ENCODE measurements around the gene MCEMP1. TPM values are rescaled to one million over a fixed set of nuclear protein-coding genes. Genes with fewer than 3 reads are reported as not detected.

The MCEMP1 gene
- polyA plus RNA-seq, 1 donor from 2014 or later, result not detected

GRCh38 chr19:7685546-7686445, 8.9 kb downstream of the MCEMP1 start:
- Histone ChIP-seq H3K9me3 (ENCODE audit: low read length) (no peaks in the 10 kb centered on the region), H3K36me3 (ENCODE audit: insufficient read depth, low read length) (no peaks in the 10 kb centered on the region), H3F3A (ENCODE audit: insufficient read depth, low read length, poor library complexity, severe bottlenecking) (no peaks in the 10 kb centered on the region), H3K79me2 (replicated peaks; ENCODE audit: insufficient read depth, low read length) (peaks cover 8% of the 10 kb centered on the region), H3K4me2 (ENCODE audit: low read length) (no peak overlapping the region), H2AFZ (ENCODE audit: low read depth, low read length) (no peak overlapping the region), H3K27ac (ENCODE audit: low read length) (no peak overlapping the region), H3K9ac (ENCODE audit: low read length) (no peak overlapping the region), H3K9me2 (ENCODE audit: insufficient read depth, low read length) (no peaks in the 10 kb centered on the region), H4K20me1 (ENCODE audit: insufficient read depth) (no peaks in the 10 kb centered on the region), H3K27me3 (ENCODE audit: insufficient read depth, low read depth, low read length) (no peaks in the 10 kb centered on the region), H3K4me3 (ENCODE audit: low read length) (no peak overlapping the region)
- no peak for TF ChIP-seq REST (IDR thresholded peaks at IDR 0.05; ENCODE audit: borderline replicate concordance)
- no peak for TF ChIP-seq RAD21 (conservative IDR thresholded peaks at IDR 0.05)
- TF ChIP-seq CTCF (IDR thresholded peaks at IDR 0.05; ENCODE audit: poor library complexity, severe bottlenecking), result no peak
- no peak for TF ChIP-seq TAF1 (IDR thresholded peaks at IDR 0.05; ENCODE audit: low read depth)
- no peak for TF ChIP-seq MXI1 (conservative IDR thresholded peaks at IDR 0.05; ENCODE audit: poor library complexity, severe bottlenecking)
- TF ChIP-seq SMC3 (conservative IDR thresholded peaks at IDR 0.05; ENCODE audit: poor library complexity), result no peak
- TF ChIP-seq POLR2AphosphoS5 (IDR thresholded peaks at IDR 0.05), result no peak
- no peak for TF ChIP-seq EZH2 (IDR thresholded peaks at IDR 0.05; ENCODE audit: borderline replicate concordance, insufficient read depth, low read length, poor library complexity, severe bottlenecking)
- TF ChIP-seq EP300 (conservative IDR thresholded peaks at IDR 0.05; ENCODE audit: poor library complexity, severe bottlenecking), result no peak

GRCh38 chr19:7687177-7687576, 10.3 kb downstream of the MCEMP1 start:
- Histone ChIP-seq H4K20me1 (ENCODE audit: insufficient read depth) (no peaks in the 10 kb centered on the region), H3K79me2 (replicated peaks; ENCODE audit: insufficient read depth, low read length) (no peaks in the 10 kb centered on the region), H3K27ac (ENCODE audit: low read length) (no peak overlapping the region), H3F3A (ENCODE audit: insufficient read depth, low read length, poor library complexity, severe bottlenecking) (no peaks in the 10 kb centered on the region), H3K9me2 (ENCODE audit: insufficient read depth, low read length) (no peaks in the 10 kb centered on the region), H3K4me2 (ENCODE audit: low read length) (no peak overlapping the region), H3K9me3 (ENCODE audit: low read length) (no peaks in the 10 kb centered on the region), H3K36me3 (ENCODE audit: insufficient read depth, low read length) (no peaks in the 10 kb centered on the region), H2AFZ (ENCODE audit: low read depth, low read length) (no peak overlapping the region), H3K4me3 (ENCODE audit: low read length) (no peak overlapping the region), H3K27me3 (ENCODE audit: insufficient read depth, low read depth, low read length) (no peaks in the 10 kb centered on the region), H3K9ac (ENCODE audit: low read length) (no peak overlapping the region)
- no peak for TF ChIP-seq REST (IDR thresholded peaks at IDR 0.05; ENCODE audit: borderline replicate concordance)
